CD4-positive, alpha-beta T cell treated with Interleukin-15 for 1 hour (primary cell): ENCODE results near the gene OR6C2.
"Not testable (repeated sequence)": the region's sequence is repeated elsewhere in the genome, so short reads cannot be mapped to it uniquely, and the experiment has no call there.

Experiments used
- DNase-seq: peaks from one replicate; pipeline ENCODE4 v3.0.0-alpha.2; 2020

The OR6C2 gene

DNA sequence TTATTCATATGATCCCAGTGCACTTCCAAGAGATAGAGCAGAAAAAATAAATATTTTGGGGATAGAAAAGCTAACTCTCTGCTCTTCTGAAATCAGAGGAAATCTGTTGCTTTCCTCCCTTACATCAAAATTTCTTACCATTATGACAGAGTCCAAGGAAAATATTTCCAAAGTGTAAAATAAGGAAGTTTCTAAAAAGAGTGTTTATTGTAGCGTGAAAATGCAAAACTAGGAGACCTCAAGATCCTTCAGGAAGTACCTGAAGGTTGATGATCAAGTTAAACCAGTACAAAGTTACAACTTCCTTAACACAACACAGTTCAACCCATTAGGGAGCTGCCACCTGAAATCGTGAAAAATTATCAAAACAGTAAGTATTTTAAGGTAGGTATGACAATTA is at the start of gene OR6C2:
OR6C2 (plus strand) TSS at position 301 of the 400 bp plus-strand sequence. CDS start 8,138 bp downstream, outside the sequence.
- no peak for DNase-seq

DNA sequence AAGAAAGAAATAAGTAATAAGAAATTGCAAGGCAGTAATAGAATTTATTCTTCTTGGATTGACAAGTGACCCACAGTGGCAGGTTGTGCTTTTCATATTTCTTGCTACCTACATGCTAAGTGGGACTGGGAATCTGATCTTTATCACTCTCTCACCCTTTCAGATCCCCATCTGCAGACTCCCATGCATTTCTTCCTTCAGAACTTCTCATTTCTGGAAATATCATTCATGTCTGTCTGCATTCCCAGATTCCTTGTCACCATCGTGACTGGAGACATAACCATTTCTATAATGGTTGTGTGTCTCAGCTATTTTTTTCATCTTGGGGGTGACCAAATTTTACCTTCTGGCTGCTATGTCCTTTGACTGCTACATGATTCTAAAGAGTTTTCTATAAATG is 47.5 kb upstream of the OR6C2 start:
- DNase-seq = no peak

DNA sequence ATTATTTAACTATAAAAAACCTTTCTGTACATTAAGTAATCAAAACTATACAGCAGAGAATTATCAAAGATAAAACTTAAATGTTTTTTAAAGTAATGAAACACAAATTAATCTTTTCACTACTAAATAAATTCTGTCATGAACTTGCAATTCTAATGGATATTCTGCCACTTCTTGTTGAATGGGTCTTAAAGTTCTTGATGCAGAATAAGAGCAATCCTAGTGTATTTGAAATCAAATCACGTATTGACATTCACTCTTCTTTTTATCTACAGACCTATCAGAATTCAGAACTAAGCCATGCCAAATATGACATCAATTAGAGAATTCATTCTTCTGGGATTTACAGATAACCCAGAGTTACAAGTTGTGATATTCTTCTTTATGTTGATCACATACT is 43.6 kb upstream of the OR6C2 start, which contains the start of gene OR6C65:
OR6C65 (plus strand) TSS at position 301 of the 400 bp plus-strand sequence; CDS start at position 301, 0 bp downstream.
- DNase-seq = no peak

DNA sequence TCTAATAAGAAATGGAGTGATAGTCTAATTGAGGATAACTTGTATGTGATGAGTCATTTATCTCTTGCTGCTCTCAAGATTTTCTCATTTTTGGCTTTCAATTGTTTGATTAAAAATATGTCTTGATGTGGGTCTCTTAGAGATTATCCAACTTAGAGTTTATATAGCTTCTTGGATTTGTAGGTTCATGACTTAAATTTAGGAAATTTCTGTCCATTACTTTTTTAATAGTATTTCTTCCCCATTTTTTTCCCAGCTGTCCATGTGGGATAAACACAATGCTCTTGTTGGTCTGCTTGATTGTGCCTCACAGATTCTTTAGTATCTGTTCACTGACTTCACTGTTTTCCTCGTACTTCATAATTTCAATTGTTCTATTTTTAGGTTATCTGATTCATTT is 36.0 kb upstream of the OR6C2 start:
- DNase-seq = no peak

DNA sequence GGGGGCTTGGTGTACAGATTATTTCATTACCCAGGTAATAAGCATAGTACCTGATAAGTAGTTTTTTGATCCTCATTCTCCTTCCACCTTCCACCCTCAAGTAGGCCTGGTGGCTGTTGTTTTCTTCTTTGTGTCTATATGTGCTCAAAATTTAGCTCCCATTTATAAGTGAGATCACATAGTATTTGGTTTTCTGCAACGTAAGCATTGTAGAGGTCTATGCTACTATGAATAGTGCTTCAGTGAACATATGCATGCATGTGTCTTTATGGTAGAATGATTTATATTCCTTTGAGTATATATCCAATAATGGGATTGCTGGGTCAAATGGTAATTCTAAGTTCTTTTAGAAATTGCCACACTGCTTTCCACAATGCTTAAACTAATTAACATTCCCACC is 34.7 kb upstream of the OR6C2 start:
- not testable (repeated sequence) for DNase-seq

DNA sequence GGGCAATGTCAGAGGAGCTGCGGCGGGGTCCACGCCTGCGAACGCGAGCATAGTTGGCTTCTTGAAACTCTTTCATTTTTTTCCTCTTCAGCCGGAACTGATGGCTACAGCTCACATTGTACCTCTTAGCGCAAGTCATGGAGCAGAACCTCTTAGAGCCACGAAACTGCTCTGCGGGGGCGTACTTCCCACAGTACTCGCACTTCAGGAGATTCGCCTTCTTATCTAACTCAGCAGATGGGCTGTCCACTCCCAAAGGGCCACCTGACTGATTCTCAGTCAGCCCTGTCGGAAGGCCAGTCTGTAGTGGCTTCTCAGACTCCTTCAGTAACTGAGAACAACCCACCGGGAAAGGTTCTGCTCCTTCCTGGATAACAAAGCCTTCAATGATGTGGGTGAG is 31.7 kb upstream of the OR6C2 start:
- DNase-seq = not testable (repeated sequence)

DNA sequence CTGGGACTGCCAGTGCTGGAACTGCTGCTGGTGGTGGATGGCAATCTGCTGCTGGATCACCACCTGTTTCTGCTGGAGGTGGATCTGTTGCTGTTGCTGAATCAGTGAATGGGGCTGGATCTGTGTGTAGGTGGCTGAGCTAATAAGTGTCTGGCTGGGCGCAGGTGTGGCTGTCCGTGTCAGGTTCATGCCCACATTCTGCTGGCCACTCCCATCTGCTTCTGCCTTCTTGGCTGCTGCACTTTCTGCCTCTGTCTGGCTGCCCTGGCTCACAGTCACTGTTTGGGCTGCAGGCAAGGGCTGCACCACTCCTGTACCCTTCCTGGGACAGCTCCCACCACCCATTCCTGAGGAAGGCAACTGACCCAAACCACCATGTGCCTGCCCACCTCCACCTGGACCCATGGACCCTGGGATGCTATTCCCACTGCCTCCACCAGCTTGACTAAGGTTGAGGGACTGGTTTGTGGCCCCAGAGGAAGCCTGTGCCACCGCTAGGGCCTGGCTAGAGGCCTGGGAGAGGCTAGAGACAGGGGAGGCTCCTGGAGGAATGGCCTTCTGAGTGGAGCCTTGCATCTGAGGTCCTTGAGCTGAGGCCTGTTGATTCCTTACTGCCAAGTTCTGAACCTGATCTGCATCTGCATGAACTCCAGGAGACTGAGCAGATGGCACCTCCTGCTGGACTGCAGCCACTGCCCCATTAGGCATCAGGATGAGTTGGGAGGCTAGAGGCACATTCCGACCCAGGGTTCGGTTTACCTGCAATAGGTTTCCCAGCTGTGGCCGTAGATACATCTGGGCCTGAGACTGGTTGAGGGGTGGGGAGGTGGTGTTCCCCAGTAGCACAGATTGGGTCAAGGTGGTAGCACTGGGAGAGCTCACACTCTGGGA is 30.1 kb upstream of the OR6C2 start:
- DNase-seq = not testable (repeated sequence)

DNA sequence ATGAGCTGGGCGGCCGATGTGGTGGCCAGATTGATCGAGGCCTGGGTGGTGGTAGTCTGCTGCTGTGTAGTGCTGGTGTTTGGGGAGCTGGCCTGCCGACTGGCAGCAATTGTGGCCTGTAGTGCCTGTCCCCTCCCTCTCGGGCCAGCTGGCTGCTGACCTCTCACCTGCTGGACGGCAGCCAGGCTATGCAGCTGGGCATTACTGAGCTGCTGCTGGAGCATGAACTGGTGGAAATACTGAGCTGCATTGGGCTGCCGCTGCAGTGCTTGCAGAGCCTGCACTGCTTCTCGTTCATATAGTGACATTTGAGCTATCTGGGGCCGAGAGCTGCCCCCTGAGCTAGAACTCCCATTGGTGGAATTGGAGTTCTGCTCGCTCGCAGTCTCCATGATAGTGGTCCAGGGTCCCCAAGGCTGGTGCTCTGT is 29.5 kb upstream of the OR6C2 start:
- not testable (repeated sequence) for DNase-seq

DNA sequence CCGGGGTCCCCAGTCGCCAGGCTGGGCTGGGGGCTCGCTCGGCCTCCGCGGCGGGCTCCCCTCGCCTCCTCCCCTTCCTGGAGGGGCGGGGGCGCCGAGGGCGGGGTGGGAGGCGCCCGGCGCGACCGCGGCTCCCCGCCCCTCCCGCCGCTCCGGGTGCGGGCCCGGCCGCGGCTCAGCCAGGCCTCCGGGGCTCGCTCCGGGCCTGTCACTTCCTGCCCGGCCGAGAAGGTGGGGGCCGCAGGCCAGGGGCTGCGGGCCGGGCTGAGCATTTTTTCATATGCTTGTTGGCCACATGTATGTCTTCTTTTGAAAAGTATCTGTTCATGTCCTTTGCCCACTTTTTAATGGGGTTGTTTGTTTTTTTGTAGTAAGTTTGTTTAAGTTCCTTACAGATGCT is 29.0 kb upstream of the OR6C2 start:
- DNase-seq = not testable (repeated sequence)

DNA sequence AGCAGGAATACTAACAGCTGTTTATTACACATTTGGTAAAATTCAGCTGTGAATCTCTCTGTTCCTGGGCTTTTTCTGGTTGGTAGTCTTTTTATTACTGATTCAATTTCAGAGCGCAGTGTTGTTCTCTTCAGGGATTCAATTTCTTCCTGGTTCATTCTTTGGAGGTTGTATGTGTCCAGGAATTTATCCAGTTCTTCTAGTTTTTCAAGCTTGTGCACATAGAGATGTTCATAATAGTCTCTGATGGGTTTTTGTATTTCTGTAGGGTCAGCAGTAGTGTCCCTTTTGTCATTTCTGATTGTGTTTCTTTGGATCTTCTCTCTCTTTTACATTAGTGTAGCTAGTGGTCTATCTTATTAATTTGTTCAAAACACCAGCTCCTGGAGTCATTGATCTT is 26.9 kb upstream of the OR6C2 start:
- no peak for DNase-seq

DNA sequence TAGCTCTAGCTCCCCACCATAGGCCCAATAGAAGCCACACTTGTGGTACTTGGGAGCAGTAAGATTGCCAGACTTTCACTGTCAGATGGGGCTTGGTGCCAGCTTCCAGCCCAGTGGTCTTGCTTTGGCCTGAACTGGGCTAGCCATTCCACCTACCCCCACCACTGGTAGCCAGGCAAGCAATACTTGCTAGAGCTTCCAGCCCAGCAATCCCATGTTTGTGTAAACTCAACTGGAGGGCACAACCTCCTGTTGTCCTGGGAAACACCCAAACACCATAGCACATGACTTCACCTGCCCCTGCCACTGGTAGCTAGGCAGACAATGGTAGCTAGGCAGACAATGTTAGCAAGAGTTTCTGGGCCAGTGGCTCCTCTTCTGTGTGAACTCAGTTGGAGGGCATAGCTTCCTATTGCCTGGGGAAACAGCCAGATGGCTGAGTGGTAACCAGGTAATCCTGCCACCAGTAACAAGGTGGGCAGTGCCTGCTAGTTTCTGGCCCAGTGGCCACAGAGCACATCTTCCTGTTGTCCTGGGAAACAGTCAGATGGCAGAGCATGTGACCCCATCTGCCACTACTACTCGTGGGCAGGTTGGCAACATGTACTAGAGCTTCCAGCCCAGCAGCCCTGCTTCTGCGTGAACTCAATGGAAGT is 23.4 kb upstream of the OR6C2 start:
- DNase-seq = no peak

DNA sequence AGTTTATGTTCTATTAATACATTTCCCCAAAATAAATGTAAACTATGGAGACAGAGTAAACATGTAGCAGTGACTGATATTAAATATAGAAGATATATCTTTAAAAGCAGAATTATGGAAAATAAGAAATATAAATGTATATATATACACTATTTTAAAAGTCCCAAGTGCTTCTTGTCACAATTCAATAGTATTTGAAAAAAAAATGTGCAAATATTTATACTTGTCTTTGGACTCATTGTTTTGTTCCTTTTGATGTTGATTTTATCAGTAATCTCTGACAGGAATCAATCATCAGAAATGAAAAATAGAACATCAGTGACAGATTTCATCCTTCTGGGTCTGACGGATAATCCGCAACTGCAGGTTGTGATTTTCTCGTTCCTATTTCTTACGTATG is 17.9 kb upstream of the OR6C2 start, which contains the start of gene OR6C76:
OR6C76 (plus strand) TSS at position 301 of the 400 bp plus-strand sequence; CDS start at position 301, 0 bp downstream.
- no peak for DNase-seq

DNA sequence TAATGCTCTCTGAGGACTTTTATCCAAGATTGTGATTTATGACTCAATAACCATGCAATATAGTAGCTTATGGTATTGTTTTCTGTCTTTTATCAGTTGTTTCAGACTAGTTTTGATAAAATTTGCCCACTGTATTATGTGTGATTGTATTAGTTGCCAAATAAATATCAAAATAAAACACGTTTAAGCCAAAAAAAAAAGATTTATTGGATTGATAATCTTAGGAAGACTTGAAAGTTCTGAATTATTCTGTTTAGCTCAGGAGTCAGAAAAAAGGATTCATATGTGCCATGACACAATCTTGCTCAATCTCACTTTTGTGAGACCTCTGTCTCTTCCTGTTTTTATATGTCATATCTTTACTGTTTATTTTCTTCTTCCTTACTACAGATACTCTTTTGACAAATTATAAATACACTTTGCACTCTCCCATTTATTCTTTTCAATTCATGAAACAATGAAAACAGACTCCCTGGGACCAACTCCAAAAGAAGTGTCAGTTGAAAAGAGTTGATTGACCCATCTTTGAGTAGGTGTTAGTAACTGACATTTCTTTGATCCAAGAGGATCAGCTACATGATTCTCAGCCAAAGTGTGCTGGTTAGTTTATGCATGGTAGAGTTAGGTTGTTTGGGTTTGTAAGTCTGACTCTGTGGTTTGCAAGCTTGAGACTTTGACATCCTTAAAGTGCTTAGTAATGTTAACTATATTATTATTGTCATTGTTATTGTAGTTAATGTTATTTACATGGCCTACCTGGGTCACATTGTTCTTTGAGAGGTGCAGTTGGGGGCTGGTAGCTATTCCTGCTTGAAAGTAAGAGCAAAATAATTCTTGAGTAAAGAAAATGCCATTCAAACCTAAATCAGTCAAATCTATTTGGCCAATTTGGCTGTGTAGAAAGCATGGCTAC is 15.3 kb upstream of the OR6C2 start:
- no peak for DNase-seq

DNA sequence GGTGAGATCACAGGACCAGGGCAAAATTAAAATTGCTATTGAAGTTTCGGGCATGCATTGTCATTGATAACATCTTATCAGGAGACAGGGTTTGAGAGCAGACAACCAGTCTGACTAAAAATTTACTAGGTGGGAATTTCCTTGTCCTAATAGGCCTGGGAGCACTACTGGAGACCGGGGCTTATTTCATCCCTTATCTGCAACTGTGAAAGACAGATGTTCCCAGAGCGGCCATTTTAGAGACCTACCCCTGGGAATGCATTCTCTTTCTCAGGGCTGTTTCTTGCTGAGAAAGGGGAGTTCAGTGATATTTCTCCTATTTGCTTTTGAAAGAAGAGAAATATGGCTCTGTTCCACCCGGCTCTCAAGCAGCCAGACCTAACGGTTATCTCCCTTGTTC is 2.6 kb upstream of the OR6C2 start:
- DNase-seq = not testable (repeated sequence)

DNA sequence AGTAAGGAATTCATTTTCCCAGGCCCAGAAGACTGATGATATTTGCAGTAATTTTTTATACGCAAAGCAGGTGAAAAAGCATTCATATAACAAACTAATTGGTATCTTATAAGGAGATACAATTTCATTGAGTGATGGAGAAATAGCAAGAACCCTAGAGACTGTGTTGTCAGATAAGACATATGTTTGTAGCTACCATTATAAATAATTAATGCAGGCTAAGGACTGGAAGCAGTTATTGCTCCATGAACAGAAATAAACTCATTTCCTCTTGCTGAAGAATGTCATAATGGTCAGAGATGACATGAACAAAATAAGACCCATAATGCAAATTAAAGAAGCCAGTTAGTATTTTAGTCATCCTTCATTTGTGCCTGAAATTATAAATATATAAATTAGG is 1.5 kb downstream of the OR6C2 start:
- DNase-seq = no peak

DNA sequence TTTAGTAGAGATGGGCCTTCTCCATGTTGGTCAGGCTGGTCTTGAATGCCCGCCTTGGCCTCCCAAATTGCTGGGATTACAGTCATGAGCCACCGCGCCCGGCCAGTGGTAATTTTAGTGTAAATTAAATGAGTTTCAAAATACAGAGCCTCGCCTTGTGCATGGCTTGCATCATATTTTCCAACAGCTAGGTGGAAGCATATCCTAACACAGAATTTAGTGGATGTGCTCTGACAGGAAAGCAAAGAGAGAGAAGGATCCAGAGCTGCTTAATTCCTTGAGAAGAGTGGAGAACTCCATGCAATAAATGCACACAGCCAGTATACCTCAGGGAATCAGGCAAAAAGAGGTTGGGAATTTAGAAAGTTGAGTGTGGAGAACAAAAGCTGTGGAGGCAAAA is 2.5 kb downstream of the OR6C2 start:
- no peak for DNase-seq

DNA sequence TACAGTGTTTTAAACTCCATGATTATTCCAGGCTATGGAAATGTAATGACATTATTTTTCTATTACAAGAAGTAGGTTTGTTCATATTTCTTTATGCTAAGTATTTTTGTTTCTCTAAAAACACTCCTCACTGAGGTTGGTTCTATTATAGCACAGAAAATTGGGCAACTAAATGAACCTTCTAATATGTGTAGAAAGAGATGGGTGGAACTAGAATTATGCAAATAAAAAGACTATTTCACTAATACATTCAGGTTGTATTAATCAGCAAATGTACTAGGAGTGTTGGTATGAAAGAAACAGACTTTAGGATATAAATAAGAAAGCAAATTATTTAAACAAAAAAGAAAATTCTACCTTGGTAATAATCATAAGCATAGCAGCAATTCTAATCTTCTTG is 4.9 kb downstream of the OR6C2 start:
- DNase-seq = no peak

DNA sequence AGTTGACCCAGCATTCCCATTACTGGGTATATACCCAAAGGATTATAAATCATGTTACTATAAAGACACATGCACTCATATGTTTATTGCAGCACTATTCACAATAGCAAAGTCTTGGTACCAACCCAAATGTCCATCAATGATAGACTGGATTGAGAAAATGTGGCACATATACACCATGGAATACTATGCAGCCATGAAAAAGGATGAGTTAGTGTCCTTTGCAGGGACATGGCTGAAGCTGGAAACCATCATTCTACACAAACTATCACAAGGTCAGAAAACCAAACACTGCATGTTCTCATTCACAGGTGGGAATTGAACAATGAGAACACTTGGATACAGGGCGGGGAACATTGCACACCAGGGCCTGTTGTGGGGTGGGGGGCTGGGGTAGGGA is 21.1 kb downstream of the OR6C2 start:
- DNase-seq = not testable (repeated sequence)

DNA sequence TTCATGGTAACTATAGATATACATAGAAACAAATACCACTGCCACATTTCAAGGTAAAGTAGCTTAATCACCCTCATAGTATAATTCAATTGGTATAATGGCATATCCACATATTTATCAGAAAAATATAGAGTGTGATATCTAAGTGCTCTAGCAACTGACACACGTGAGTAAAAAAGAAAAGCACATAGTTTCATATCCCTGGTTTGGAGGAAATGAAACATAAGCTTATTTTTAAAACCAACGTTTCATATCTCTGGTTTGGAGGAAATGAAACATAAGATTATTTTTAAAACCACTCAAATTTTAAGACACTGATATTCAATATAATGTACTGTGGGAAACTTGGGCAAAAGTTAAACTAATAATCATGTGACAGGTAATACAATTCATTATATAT is 24.0 kb downstream of the OR6C2 start:
- no peak for DNase-seq

DNA sequence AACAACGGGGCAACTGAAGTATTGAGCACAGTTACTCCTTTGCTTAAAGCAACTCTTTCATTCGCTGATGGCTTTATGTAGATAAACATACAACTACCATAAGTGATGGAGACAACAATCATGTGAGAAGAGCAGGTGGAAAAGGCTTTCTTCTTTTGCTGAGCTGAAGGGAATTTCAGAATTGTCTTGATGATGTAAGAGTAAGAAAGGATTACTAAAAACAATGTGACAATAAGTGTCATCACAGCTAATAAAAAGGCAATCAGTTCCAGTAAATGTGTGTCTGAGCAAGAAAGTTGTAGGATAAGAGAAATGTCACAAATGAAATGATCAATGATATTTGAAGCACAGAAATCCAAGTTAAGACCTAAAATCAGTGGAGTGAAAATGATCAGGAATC is 25.4 kb downstream of the OR6C2 start:
- no peak for DNase-seq

DNA sequence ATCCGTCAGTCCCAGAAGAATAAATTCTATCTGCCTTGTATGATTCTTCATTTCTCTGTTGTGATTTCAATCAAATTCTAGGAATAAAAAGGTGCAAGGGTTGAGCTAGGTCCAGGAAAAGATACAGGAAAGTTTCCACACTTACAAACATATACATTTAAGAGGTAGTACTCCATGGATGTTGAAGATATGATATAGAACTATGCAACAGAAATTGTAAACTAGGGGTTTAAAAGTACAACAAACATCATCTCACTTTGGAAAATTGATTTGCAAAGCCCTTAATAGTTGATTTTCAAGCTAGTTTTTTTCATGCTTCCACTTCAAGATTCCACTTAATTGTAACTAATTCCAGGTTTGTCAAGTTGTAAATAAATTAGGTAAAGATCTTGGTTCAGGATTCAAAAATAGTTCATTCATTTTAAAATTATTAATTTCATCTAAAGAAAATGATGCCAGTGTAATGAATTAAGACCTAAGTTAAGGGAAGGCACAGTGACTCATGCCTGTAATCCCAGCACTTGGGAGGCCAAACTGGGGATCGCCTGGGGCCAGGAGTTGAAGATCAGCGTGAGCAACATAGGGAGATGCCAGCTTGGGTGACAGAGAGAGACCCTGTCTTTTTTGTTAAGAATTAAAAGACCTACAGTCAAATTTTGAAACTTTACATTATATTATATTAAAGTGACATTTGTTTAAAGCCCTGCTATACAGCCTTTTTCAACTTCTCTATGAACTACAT is 26.4 kb downstream of the OR6C2 start, which contains the start of gene OR6C70:
OR6C70 (minus strand) TSS at position 51 of the 742 bp plus-strand sequence; CDS start at position 51, 0 bp downstream.
- no peak for DNase-seq

DNA sequence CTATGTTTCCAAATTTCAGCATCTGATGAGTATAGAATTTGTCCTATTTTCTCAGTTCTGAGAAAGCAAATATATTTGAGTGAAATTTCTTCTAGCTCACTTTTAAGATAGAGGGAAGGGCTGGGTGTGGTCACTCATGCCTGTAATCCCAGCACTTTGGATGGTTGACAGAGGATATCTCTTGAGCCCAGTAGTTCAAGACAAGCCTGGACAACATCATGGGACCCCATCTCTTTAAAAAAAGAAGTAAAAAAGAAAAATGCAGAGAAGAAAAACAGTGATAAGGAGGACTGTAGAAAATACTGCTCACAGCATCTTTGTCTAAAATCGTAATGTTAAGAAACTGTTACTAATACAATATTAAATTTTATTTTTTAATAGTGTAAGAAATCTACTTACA is 28.4 kb downstream of the OR6C2 start:
- DNase-seq = no peak
